ENCODE results near the gene MMP15. TPM values are rescaled to one million over a fixed set of nuclear protein-coding genes. Genes with fewer than 3 reads are reported as not detected.
"Not testable (repeated sequence)": the region's sequence is repeated elsewhere in the genome, so short reads cannot be mapped to it uniquely, and the experiment has no call there.

The MMP15 gene
- total RNA-seq, 4 donors from 2014 or later: 5.2 to 9.1 (median 7.7) TPM

GRCh38 chr16:58001781-58002415 is 23.7 kb upstream of the MMP15 start:
- H3K4me3 ChIP-seq (ENCODE audit: low read depth, poor library complexity, severe bottlenecking): peak overlapping the region; percentile 68
- intact Hi-C loops (cut with DNase I; ENCODE audit: low total_unique reads): no loop called here
- TF ChIP-seq CTCF (IDR thresholded peaks at IDR 0.05): no peak
- no peak for TF ChIP-seq POLR2A (IDR thresholded peaks at IDR 0.05)
- DNase-seq (ENCODE audit: low spot score in 2 of 2): no peak
- WGBS, 2 donors: 31 to 47% methylated on average over 6 to 10 of the region's 10 CpGs

- WGBS, 2 donors: 85 to 87% methylated on average over 9 of the region's 9 CpGs
- no peak overlapping the region for H3K4me3 ChIP-seq (ENCODE audit: low read depth, poor library complexity, severe bottlenecking)
- no peak for TF ChIP-seq CTCF (IDR thresholded peaks at IDR 0.05)
- intact Hi-C loops (cut with DNase I; ENCODE audit: low total_unique reads): no loop called here
- no peak for DNase-seq (ENCODE audit: low spot score in 2 of 2)
These were observed 23.1 kb upstream of the MMP15 start for GRCh38 chr16:58002416-58002800.

- no peak for TF ChIP-seq CTCF (IDR thresholded peaks at IDR 0.05)
- TF ChIP-seq POLR2A (IDR thresholded peaks at IDR 0.05): no peak
- WGBS, 2 donors: 93 to 94% methylated on average over 5 of the region's 5 CpGs
- DNase-seq (ENCODE audit: low spot score in 2 of 2): no peak
These were observed 22.6 kb upstream of the MMP15 start for GRCh38 chr16:58002936-58003335.

GRCh38 chr16:58004736-58005135 is 20.8 kb upstream of the MMP15 start:
- 75 to 80% methylated on average over 12 of the region's 12 CpGs for WGBS, 2 donors
- not testable (repeated sequence) for H3K4me3 ChIP-seq (ENCODE audit: low read depth, poor library complexity, severe bottlenecking); DNase-seq (ENCODE audit: low spot score in 2 of 2)
- intact Hi-C loops (cut with DNase I; ENCODE audit: low total_unique reads): loop anchor here (1.0 kb wide), 1 partner anchor 105 kb away; no protein-coding TSS in a partner anchor

More at GRCh38 chr16:58002936-58003335, 22.6 kb upstream of the MMP15 start:
- intact Hi-C loops (cut with DNase I; ENCODE audit: low total_unique reads): no loop called here
- no peak overlapping the region for H3K4me3 ChIP-seq (ENCODE audit: low read depth, poor library complexity, severe bottlenecking)

- DNase-seq (ENCODE audit: low spot score in 2 of 2): no peak
- H3K4me3 ChIP-seq (ENCODE audit: low read depth, poor library complexity, severe bottlenecking): no peak overlapping the region
- WGBS, 2 donors: 81% methylated on average over 11 of the region's 11 CpGs
- intact Hi-C loops (cut with DNase I; ENCODE audit: low total_unique reads): no loop called here
- TF ChIP-seq POLR2A (IDR thresholded peaks at IDR 0.05) (no peak), CTCF (IDR thresholded peaks at IDR 0.05) (no peak)
These were observed 15.6 kb upstream of the MMP15 start for GRCh38 chr16:58009856-58010416.

- TF ChIP-seq CTCF (IDR thresholded peaks at IDR 0.05) (no peak), POLR2A (IDR thresholded peaks at IDR 0.05) (no peak)
- H3K4me3 ChIP-seq (ENCODE audit: low read depth, poor library complexity, severe bottlenecking): no peak overlapping the region
- DNase-seq (ENCODE audit: low spot score in 2 of 2): no peak
- WGBS, 2 donors: 88 to 90% methylated on average over 3 of the region's 3 CpGs
- intact Hi-C loops (cut with DNase I; ENCODE audit: low total_unique reads): no loop called here
These were observed 14.7 kb upstream of the MMP15 start for GRCh38 chr16:58010886-58011285.

Measured in lower leg skin (tissue), 4 donors.